PC-3 (cell line): ENCODE data around the gene CYBC1. TPM values are rescaled to one million over a fixed set of nuclear protein-coding genes. Genes with fewer than 3 reads are reported as not detected.

ENCODE experiments used
- ATAC-seq: fragments of 200-7000 bp; cut with Tn5 transposase; 2 replicates; pipeline ENCODE4 v1.9.1; 2020; ENCODE audit warnings: mild to moderate bottlenecking, moderate library complexity
- BruUV-seq: library from RNA; stranded (reverse); fragments of 400-500 nt; replicated peaks from 2 replicates; lab custom pipeline; 2021; lab: Mats Ljungman, UMichigan
- CTCF ChIA-PET: fragments of 300-600 bp; sonication (Branson Sonifier 250); formaldehyde crosslinking; loops from one replicate; lab custom pipeline; 2022; ENCODE audit warnings: antibody characterized with exemption; lab: Charles Lee
- POLR2A ChIA-PET: fragments of 300-600 bp; sonication (Branson Sonifier 250); formaldehyde crosslinking; loops from one replicate; lab custom pipeline; 2022; ENCODE audit warnings: antibody characterized with exemption; ENCODE audit not compliant: unreplicated experiment; lab: Charles Lee
- DNase-seq: peaks from one replicate; pipeline ENCODE4 v3.0.0-alpha.2; 2015
- H2AFZ ChIP-seq: fragments of 300-600 bp; sonication (generic); 2 replicates; pipeline ENCODE4 v1.6.0; 2016; ENCODE audit warnings: antibody characterized with exemption, low read length
- H3F3A ChIP-seq: fragments of 300-600 bp; sonication (generic); one replicate; pipeline ENCODE4 v1.6.0; 2017; ENCODE audit warnings: antibody characterized with exemption, low read length, control low read depth, mild to moderate bottlenecking; ENCODE audit not compliant: unreplicated experiment
- H3K27ac ChIP-seq: fragments of 300-600 bp; sonication (generic); 2 replicates; pipeline ENCODE4 v1.5.1; 2016; ENCODE audit warnings: mild to moderate bottlenecking, low read length
- H3K27me3 ChIP-seq: fragments of 300-600 bp; sonication (generic); 2 replicates; pipeline ENCODE4 v1.6.1; 2016; ENCODE audit warnings: low read length, mixed read lengths
- H3K36me3 ChIP-seq: fragments of 300-600 bp; sonication (generic); 2 replicates; pipeline ENCODE4 v1.6.1; 2016; ENCODE audit warnings: low read depth, mixed run types, low read length, mixed read lengths
- H3K4me1 ChIP-seq: fragments of 300-600 bp; sonication (generic); 2 replicates; pipeline ENCODE4 v1.5.1; 2016; ENCODE audit warnings: low read length; ENCODE audit not compliant: insufficient read depth
- H3K4me2 ChIP-seq: fragments of 300-600 bp; sonication (generic); 2 replicates; pipeline ENCODE4 v1.6.0; 2016; ENCODE audit warnings: low read length
- H3K4me3 ChIP-seq: fragments of 300-600 bp; sonication (generic); 2 replicates; pipeline ENCODE4 v1.5.1; 2016; ENCODE audit warnings: mild to moderate bottlenecking, low read length, mixed read lengths
- H3K79me2 ChIP-seq: fragments of 300-600 bp; sonication (generic); 2 replicates; pipeline ENCODE4 v1.6.1; 2017; ENCODE audit warnings: low read length, mixed read lengths
- H3K9ac ChIP-seq: fragments of 300-600 bp; sonication (generic); 2 replicates; pipeline ENCODE4 v1.6.0; 2016; ENCODE audit warnings: mild to moderate bottlenecking, low read length
- H3K9me2 ChIP-seq: fragments of 300-600 bp; sonication (generic); replicated peaks from 2 replicates; pipeline ENCODE4 v1.6.1; 2016; ENCODE audit warnings: mixed run types, low read length, mixed read lengths
- H3K9me3 ChIP-seq: fragments of 300-600 bp; sonication (generic); 2 replicates; pipeline ENCODE4 v1.6.1; 2016; ENCODE audit warnings: low read length, mixed read lengths
- H4K20me1 ChIP-seq: fragments of 300-600 bp; sonication (generic); 2 replicates; pipeline ENCODE4 v1.6.1; 2016; ENCODE audit warnings: low read length, mixed read lengths
- EZH2 ChIP-seq: fragments of 300-600 bp; sonication (generic); IDR thresholded peaks from one replicate; pipeline ENCODE4 v1.6.1; 2017; ENCODE audit warnings: antibody characterized with exemption, mild to moderate bottlenecking, low read length; ENCODE audit not compliant: unreplicated experiment
- EZH2phosphoT487 ChIP-seq: fragments of 300-600 bp; sonication (generic); IDR thresholded peaks from 2 replicates; pipeline ENCODE4 v1.6.1; 2018; ENCODE audit warnings: mild to moderate bottlenecking, antibody characterized with exemption, low read length, borderline replicate concordance
- intact Hi-C: fragments of 100-400 bp; cut with micrococcal nuclease; formaldehyde crosslinking; loops from 2 replicates; pipeline ENCODE4 v1.9.0; 2023
- total RNA-seq: library from RNA; depleted of rRNA; stranded (reverse); fragments of >200 nt; gene quantifications from 2 replicates; pipeline ENCODE4 v1.2.3, GENCODE V29; 2014
- TF ChIP-seq, protein P1 (sequence below): fragments of 300-600 bp; sonication (generic); conservative IDR thresholded peaks from 2 replicates; pipeline ENCODE4 v1.5.1; 2017; ENCODE audit warnings: antibody characterized with exemption, low read depth, mild to moderate bottlenecking, low read length

CYBC1 gene
- total RNA-seq, 1 experiment from 2014 or later, result 77.2 TPM

DNA sequence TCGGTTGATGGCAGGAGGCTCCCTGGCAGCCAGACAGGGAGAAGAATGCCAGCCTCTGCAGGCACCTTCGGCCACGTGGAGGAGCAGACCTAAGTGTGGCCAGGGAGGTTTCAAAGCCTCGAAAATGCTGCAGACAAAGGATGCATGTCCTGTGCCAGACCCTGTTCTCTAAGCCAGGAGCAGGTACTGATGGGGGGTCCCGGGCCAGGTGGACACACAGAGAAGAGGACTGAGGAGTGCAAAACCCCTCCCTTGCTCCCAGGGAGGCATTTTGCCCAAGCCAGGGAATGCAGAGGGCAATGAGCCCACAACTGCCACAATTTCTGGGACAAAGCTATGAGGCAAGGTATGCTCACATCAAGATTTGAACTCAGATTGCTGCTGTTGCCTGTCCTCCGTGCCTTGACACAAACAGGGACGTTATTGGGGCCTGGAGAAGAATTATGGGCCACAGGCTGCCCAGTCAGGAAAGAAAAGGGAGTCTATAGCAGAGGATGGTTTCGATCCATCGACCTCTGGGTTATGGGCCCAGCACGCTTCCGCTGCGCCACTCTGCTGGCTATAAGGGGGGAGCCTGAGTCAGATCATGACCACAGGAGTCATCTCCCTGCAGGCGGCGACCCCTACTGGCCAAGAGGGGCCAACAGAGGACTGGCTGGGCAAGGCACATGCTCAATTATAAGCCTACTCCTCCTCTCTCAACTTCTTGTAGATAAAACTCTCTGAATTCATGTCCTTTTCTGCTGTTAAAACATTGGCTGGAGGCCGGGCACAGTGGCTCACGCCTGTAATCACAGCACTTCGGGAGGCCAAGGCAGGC, 43.9 kb upstream of the CYBC1 start:
- Histone ChIP-seq H3K27me3 (no peaks in the 10 kb centered on the region), H3F3A (peaks cover 12% of the 10 kb centered on the region), H4K20me1 (no peaks in the 10 kb centered on the region), H3K79me2 (no peaks in the 10 kb centered on the region), H3K27ac (peak overlapping the region; percentile 5), H3K4me3 (no peak overlapping the region), H3K4me1 (peaks cover 27% of the 10 kb centered on the region), H2AFZ (0 out of 2 replicates have a peak overlapping the region, but pooled peaks have one; percentile 6), H3K9ac (no peak overlapping the region), H3K4me2 (peak overlapping the region; percentile 27), H3K9me3 (no peaks in the 10 kb centered on the region), H3K36me3 (no peaks in the 10 kb centered on the region), H3K9me2 (no peaks in the 10 kb centered on the region)
- ATAC-seq (peak; percentile 72), DNase-seq (peak; percentile 94)
- TSS peak; percentile 100 for BruUV-seq
- TF ChIP-seq EZH2phosphoT487, result no peak
- TF ChIP-seq, protein P1, sequence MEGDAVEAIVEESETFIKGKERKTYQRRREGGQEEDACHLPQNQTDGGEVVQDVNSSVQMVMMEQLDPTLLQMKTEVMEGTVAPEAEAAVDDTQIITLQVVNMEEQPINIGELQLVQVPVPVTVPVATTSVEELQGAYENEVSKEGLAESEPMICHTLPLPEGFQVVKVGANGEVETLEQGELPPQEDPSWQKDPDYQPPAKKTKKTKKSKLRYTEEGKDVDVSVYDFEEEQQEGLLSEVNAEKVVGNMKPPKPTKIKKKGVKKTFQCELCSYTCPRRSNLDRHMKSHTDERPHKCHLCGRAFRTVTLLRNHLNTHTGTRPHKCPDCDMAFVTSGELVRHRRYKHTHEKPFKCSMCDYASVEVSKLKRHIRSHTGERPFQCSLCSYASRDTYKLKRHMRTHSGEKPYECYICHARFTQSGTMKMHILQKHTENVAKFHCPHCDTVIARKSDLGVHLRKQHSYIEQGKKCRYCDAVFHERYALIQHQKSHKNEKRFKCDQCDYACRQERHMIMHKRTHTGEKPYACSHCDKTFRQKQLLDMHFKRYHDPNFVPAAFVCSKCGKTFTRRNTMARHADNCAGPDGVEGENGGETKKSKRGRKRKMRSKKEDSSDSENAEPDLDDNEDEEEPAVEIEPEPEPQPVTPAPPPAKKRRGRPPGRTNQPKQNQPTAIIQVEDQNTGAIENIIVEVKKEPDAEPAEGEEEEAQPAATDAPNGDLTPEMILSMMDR, result peak; percentile 85
- ChIA-PET CTCF (interaction anchor here (0.5 to 0.6 kb wide), 2 partner anchors 13 to 43 kb away, joined by 7 to 8 read pairs; no protein-coding TSS in a partner anchor), POLR2A (interaction anchor here (0.7 kb wide), 1 partner anchor 201 kb away, joined by 8 read pairs; no protein-coding TSS in a partner anchor)
- intact Hi-C loops, result loop anchor here (2.0 to 10.0 kb wide), 3 partner anchors 34 to 80 kb away; partner anchors contain the start of genes HEXD and OGFOD3

DNA sequence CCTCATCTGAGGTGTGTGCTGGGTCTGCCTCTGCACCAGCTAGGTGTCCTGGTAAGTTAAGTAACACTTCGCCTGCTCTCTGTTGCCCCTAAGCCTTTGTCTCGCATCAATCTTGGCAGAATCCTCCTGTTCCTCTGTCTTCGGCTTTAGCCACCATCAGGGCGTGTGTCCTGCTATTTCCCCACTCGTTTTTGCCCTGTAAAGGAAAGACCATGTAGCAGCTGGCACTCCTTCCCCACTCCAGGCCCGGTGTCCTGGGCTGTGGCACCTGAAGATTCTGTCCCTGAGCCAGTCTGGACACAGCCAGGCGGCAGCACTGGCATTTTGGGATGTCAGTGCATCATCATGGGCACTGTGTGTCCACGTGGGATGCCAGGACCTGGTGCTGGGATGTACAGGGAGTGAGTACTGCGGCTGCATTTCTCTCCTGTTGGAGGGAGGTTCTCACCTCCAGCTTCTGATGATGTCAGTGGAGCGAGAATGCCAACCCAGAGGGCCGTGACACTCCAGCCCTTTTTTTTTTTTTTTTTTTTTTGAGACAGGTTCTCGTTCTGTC, 42.8 kb upstream of the CYBC1 start:
- Histone ChIP-seq H3K36me3 (no peaks in the 10 kb centered on the region), H3F3A (peaks cover 12% of the 10 kb centered on the region), H3K9me2 (no peaks in the 10 kb centered on the region), H3K4me2 (peak overlapping the region; percentile 72), H2AFZ (peak overlapping the region; percentile 66; the same call in 1 of the 2 replicates), H3K4me3 (peak overlapping the region; percentile 12; the same call in 1 of the 2 replicates), H3K79me2 (no peaks in the 10 kb centered on the region), H3K27ac (peak overlapping the region; percentile 65), H3K4me1 (peaks cover 27% of the 10 kb centered on the region), H3K9me3 (no peaks in the 10 kb centered on the region), H3K9ac (no peak overlapping the region), H4K20me1 (no peaks in the 10 kb centered on the region), H3K27me3 (no peaks in the 10 kb centered on the region)
- DNase-seq (peak; percentile 54), ATAC-seq (no peak)
- ChIA-PET POLR2A (interaction anchor here (0.6 to 0.7 kb wide), 2 partner anchors 135 to 200 kb away, joined by 8 to 15 read pairs; no protein-coding TSS in a partner anchor), CTCF (interaction anchor here (0.5 to 0.6 kb wide), 3 partner anchors 12 to 159 kb away, joined by 3 to 13 read pairs (median 8); partner anchors contain the start of gene SECTM1)
- TF ChIP-seq EZH2phosphoT487 (no peak), EZH2 (no peak)
- TF ChIP-seq, protein P1, result no peak
- BruUV-seq, result no TSS peak
- intact Hi-C loops, result loop anchor here (10.0 kb wide), 1 partner anchor 79 kb away; the partner anchor contains the start of genes HEXD and OGFOD3
